Measurements from ENCODE around the gene GNG7.

Gene GNG7

GRCh38 chr19:2461751-2462634 is 240.5 kb downstream of the GNG7 start:
- DNase-seq = peak; percentile 88
